Neural crest cell (in vitro differentiated cells): ENCODE measurements around the gene DDX41. TPM values are rescaled to one million over a fixed set of nuclear protein-coding genes. Genes with fewer than 3 reads are reported as not detected.
A peak's percentile ranks its signal among the peaks of the same experiment; 100 is the strongest.

ENCODE experiments used
- DNase-seq: peaks from one replicate; pipeline ENCODE4 v3.0.0; 2021; ENCODE audit warnings: low read depth, mixed read lengths, low spot score
- H3K27ac Mint-ChIP-seq: one replicate; pipeline ENCODE4 v1.8.0; 2021; ENCODE audit warnings: mild to moderate bottlenecking, mixed read lengths; ENCODE audit not compliant: unreplicated experiment
- H3K27me3 Mint-ChIP-seq: 2 replicates; pipeline ENCODE4 v1.8.0; 2021; ENCODE audit warnings: low read depth, mild to moderate bottlenecking, mixed read lengths
- H3K36me3 Mint-ChIP-seq: 2 replicates; pipeline ENCODE4 v1.8.0; 2021; ENCODE audit warnings: low read depth, mild to moderate bottlenecking, mixed read lengths
- H3K4me1 Mint-ChIP-seq: 2 replicates; pipeline ENCODE4 v1.8.0; 2021; ENCODE audit warnings: mixed read lengths
- H3K4me3 Mint-ChIP-seq: one replicate; pipeline ENCODE4 v1.8.0; 2021; ENCODE audit warnings: mild to moderate bottlenecking, mixed read lengths
- H3K9me3 Mint-ChIP-seq: 2 replicates; pipeline ENCODE4 v1.8.0; 2021; ENCODE audit warnings: mixed read lengths
- CTCF ChIP-seq: fragments of 200-600 bp; sonication (generic); conservative IDR thresholded peaks from 2 replicates; pipeline ENCODE4 v1.5.0; 2021; ENCODE audit warnings: antibody characterized with exemption, mild to moderate bottlenecking
- total RNA-seq: library from RNA; stranded (reverse); gene quantifications from 2 replicates; pipeline ENCODE4 v1.2.1, GENCODE V29; 2021

The DDX41 gene
- total RNA-seq, 1 donor from 2014 or later = 130 TPM

DNA sequence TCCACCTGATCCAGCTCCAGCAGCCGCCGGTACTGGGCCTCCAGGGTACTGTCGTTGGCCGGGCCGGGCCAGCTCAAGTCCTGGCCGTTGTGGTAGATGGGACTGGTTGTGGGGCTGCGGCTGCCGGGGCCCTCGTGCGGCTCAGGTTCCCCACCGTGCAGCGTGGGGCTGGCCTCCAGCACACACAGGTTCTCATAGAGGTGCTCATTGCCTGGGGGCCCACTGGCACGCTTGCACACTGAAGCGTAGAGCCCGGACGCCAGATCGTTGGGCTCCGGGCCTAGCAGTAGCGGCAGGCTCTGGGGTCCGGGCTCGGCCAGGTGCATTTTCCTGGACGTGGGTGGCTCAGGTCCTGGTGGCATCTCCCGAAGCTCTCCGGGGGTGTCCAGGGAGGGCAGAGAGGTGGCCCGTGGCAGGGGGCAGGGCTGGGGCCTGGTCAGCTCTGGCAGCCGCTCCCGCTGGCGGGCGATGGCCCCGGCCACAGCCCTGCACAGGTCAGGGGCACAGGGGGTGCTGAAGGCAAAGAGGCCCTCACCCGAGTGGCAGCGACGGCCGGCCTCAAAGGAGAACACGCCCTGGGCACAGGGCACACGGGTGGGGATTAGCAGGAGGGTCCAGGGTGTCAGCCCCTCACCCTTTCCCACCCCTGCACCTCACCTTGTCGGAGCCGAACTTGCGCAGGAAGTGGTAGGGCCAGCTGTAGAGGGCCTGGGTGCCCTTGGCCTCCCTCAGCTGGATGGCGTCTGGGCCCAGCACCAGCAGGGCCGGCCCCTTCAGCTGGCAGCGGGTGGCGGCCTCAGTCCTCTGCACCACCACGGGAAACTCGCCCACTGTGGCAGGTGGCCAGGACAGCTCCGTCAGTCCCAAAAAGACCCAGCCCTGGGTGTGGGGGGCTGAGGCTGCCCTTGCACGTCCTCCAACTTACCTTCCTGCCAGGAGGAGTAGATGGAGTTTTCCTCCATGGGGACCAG, 12.4 kb downstream of the DDX41 start:
- Mint-ChIP-seq H3K4me3 (no peak overlapping the region), H3K9me3 (no peaks in the 10 kb centered on the region), H3K27me3 (peaks cover 9% of the 10 kb centered on the region), H3K4me1 (peaks cover 23% of the 10 kb centered on the region), H3K36me3 (peaks cover 6% of the 10 kb centered on the region), H3K27ac (no peak overlapping the region)
- TF ChIP-seq CTCF = no peak
- no peak for DNase-seq

GRCh38 chr5:177503351-177504085, 13.2 kb downstream of the DDX41 start:
- no peaks in the 10 kb centered on the region for H3K9me3 Mint-ChIP-seq
- H3K4me3 Mint-ChIP-seq = no peak overlapping the region
- no peak for TF ChIP-seq CTCF
- peaks cover 6% of the 10 kb centered on the region for H3K36me3 Mint-ChIP-seq
- peaks cover 16% of the 10 kb centered on the region for H3K27me3 Mint-ChIP-seq
- H3K27ac Mint-ChIP-seq = no peak overlapping the region
- DNase-seq = no peak
- H3K4me1 Mint-ChIP-seq = peaks cover 28% of the 10 kb centered on the region

- peaks cover 6% of the 10 kb centered on the region for H3K36me3 Mint-ChIP-seq
- no peaks in the 10 kb centered on the region for H3K9me3 Mint-ChIP-seq
- no peak for DNase-seq
- no peak for TF ChIP-seq CTCF
- peak overlapping the region; percentile 96 for H3K27ac Mint-ChIP-seq
- peaks cover 34% of the 10 kb centered on the region for H3K4me1 Mint-ChIP-seq
- peaks cover 21% of the 10 kb centered on the region for H3K27me3 Mint-ChIP-seq
- no peak overlapping the region for H3K4me3 Mint-ChIP-seq
Observed at GRCh38 chr5:177502886-177503285, 13.9 kb downstream of the DDX41 start.

DNA sequence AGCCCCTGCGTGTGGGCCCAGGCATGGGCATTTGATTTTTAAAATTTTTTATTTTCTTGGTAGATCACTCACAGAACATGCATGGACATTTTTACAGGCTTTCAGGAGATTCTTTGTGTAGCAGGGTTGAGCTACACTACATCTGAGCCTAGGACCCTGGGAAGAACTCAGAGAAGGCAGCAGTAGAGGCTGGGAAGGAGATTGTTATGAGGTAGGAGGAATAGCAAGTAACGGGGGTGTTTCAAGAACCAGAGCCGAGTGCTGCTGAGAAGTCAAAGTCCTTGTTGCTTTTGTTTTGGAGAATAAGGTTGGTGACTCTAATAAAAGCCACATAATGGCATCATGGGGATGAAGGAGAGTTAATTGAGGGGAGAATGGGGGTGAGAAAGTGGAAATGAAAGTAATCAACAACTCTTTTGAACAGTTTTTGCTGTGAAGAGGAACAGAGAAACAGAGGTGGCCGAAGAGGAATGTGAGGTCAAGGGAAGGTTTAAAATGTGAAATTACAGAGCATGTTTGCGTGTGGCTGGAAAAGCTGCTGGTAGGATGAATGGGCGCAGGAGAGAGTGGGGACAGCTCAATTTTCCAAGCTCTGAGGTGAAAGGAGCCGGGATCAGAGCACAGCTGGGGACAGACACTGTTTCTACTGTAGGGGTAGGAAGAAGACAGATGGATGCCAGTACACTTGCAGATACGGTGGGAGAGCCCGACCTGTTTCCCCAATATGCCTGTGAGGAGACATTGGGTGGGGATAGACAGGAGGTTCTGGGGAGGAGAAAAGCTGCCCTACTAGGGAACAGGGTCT, 14.7 kb downstream of the DDX41 start:
- peak overlapping the region; percentile 48 for H3K27ac Mint-ChIP-seq
- no peak for TF ChIP-seq CTCF
- peaks cover 2% of the 10 kb centered on the region for H3K36me3 Mint-ChIP-seq
- no peak for DNase-seq
- H3K9me3 Mint-ChIP-seq = no peaks in the 10 kb centered on the region
- peaks cover 24% of the 10 kb centered on the region for H3K27me3 Mint-ChIP-seq
- peak overlapping the region; percentile 25 for H3K4me3 Mint-ChIP-seq
- peaks cover 33% of the 10 kb centered on the region for H3K4me1 Mint-ChIP-seq
